ENCODE data around the gene CCL18.
A peak's percentile ranks its signal among the peaks of the same experiment; 100 is the strongest.
"Not testable (repeated sequence)": the region's sequence is repeated elsewhere in the genome, so short reads cannot be mapped to it uniquely, and the experiment has no call there.

Gene CCL18

GRCh38 chr17:36069136-36069535, 5.1 kb downstream of the CCL18 start:
- no peak overlapping the region for H3K4me3 ChIP-seq (ENCODE audit: low read length)
- no peak for DNase-seq (ENCODE audit: low read depth)
- no peak for TF ChIP-seq CTCF (conservative IDR thresholded peaks at IDR 0.05; ENCODE audit: low read depth, low read length)

GRCh38 chr17:36070427-36070826, 6.4 kb downstream of the CCL18 start:
- no peak for DNase-seq (ENCODE audit: low read depth)
- no peak for TF ChIP-seq CTCF (conservative IDR thresholded peaks at IDR 0.05; ENCODE audit: low read depth, low read length)
- no peak overlapping the region for H3K4me3 ChIP-seq (ENCODE audit: low read length)

- no peak for TF ChIP-seq CTCF (conservative IDR thresholded peaks at IDR 0.05; ENCODE audit: low read depth, low read length)
- H3K4me3 ChIP-seq (ENCODE audit: low read length) = no peak overlapping the region
- DNase-seq (ENCODE audit: low read depth) = no peak
Observed at GRCh38 chr17:36071751-36072150, 7.7 kb downstream of the CCL18 start.

GRCh38 chr17:36072431-36073121, 8.5 kb downstream of the CCL18 start:
- no peak for DNase-seq (ENCODE audit: low read depth)
- TF ChIP-seq CTCF (conservative IDR thresholded peaks at IDR 0.05; ENCODE audit: low read depth, low read length) = peak; percentile 73
- H3K4me3 ChIP-seq (ENCODE audit: low read length) = no peak overlapping the region

GRCh38 chr17:36074365-36074764, 10.3 kb downstream of the CCL18 start:
- no peak overlapping the region for H3K4me3 ChIP-seq (ENCODE audit: low read length)
- DNase-seq (ENCODE audit: low read depth) = no peak
- no peak for TF ChIP-seq CTCF (conservative IDR thresholded peaks at IDR 0.05; ENCODE audit: low read depth, low read length)

GRCh38 chr17:36081681-36082471, 17.8 kb downstream of the CCL18 start:
- not testable (repeated sequence) for H3K4me3 ChIP-seq (ENCODE audit: low read length); DNase-seq (ENCODE audit: low read depth)

- DNase-seq (ENCODE audit: low read depth); H3K4me3 ChIP-seq (ENCODE audit: low read length): not testable (repeated sequence)
Observed at GRCh38 chr17:36082482-36083120, 18.5 kb downstream of the CCL18 start.

GRCh38 chr17:36083691-36084090, 19.6 kb downstream of the CCL18 start:
- not testable (repeated sequence) for H3K4me3 ChIP-seq (ENCODE audit: low read length); DNase-seq (ENCODE audit: low read depth)

Measured in retinal pigment epithelial cell (primary cell).